Keratinocyte (primary cell): ENCODE measurements around the gene PNMA6E. TPM values are rescaled to one million over a fixed set of nuclear protein-coding genes. Genes with fewer than 3 reads are reported as not detected.
"Not testable (repeated sequence)": the region's sequence is repeated elsewhere in the genome, so short reads cannot be mapped to it uniquely, and the experiment has no call there.

Experiments
- DNase-seq: peaks from one replicate; pipeline ENCODE4 v3.0.0-alpha.2; 2011; ENCODE audit warnings: low read depth, missing footprints, low spot score
- FAIRE-seq: peaks from 2 replicates; lab custom pipeline; 2011; peaks lifted over from hg19 to GRCh38; lab: Jason Lieb, UNC
- H2AFZ ChIP-seq: 2 replicates; pipeline ENCODE4 v1.6.0; 2012; ENCODE audit warnings: low read length, control low read depth, inconsistent platforms; ENCODE audit not compliant: control insufficient read depth
- H3K27ac ChIP-seq: 2 replicates; pipeline ENCODE4 v1.5.1; 2011; ENCODE audit warnings: low read length; ENCODE audit not compliant: control insufficient read depth, insufficient read depth
- H3K27me3 ChIP-seq: 3 replicates; pipeline ENCODE4 v1.6.0; 2011; ENCODE audit warnings: low read length; ENCODE audit not compliant: control insufficient read depth, insufficient read depth; ENCODE audit errors: extremely low read depth
- H3K36me3 ChIP-seq, 2 experiments: 2 replicates in 1 of 2; 3 replicates in 1 of 2; pipeline ENCODE4 v1.5.1; 2011; ENCODE audit warnings: low read length in 2 of 2, mild to moderate bottlenecking in 1 of 2; ENCODE audit not compliant: control insufficient read depth in 2 of 2, insufficient read depth in 2 of 2; ENCODE audit errors: extremely low read depth in 1 of 2
- H3K4me1 ChIP-seq: 3 replicates; pipeline ENCODE4 v1.5.1; 2011; ENCODE audit warnings: low read length; ENCODE audit not compliant: control insufficient read depth, insufficient read depth; ENCODE audit errors: extremely low read depth
- H3K4me2 ChIP-seq: 3 replicates; pipeline ENCODE4 v1.6.0; 2011; ENCODE audit warnings: low read depth, low read length; ENCODE audit not compliant: control insufficient read depth, insufficient read depth; ENCODE audit errors: extremely low read depth
- H3K4me3 ChIP-seq, 3 experiments: fragments of 200-600 bp in 1 of 3; sonication (generic) in 1 of 3; 2 replicates in 2 of 3; 3 replicates in 1 of 3; pipeline ENCODE4 v1.5.1; 2011 to 2016; ENCODE audit warnings: low read length in 3 of 3, mild to moderate bottlenecking in 3 of 3, control low read depth in 2 of 3, inconsistent platforms in 1 of 3, low read depth in 1 of 3, mixed read lengths in 1 of 3, mixed run types in 1 of 3, moderate library complexity in 1 of 3; ENCODE audit not compliant: control insufficient read depth in 2 of 3, insufficient read depth in 2 of 3; ENCODE audit errors: extremely low read depth in 1 of 3
- H3K79me2 ChIP-seq: 2 replicates; pipeline ENCODE4 v1.6.0; 2012; ENCODE audit warnings: low read length; ENCODE audit not compliant: control insufficient read depth, insufficient read depth
- H3K9ac ChIP-seq: 3 replicates; pipeline ENCODE4 v1.6.0; 2011; ENCODE audit warnings: low read length; ENCODE audit not compliant: control insufficient read depth, insufficient read depth; ENCODE audit errors: extremely low read depth
- H3K9me1 ChIP-seq: 3 replicates; pipeline ENCODE4 v1.6.0; 2011; ENCODE audit warnings: low read length; ENCODE audit not compliant: control insufficient read depth, insufficient read depth; ENCODE audit errors: extremely low read depth
- H3K9me3 ChIP-seq: 2 replicates; pipeline ENCODE4 v1.5.1; 2012; ENCODE audit warnings: low read depth, low read length; ENCODE audit not compliant: control insufficient read depth
- H4K20me1 ChIP-seq: 3 replicates; pipeline ENCODE4 v1.6.0; 2011; ENCODE audit warnings: low read length; ENCODE audit not compliant: control insufficient read depth, insufficient read depth; ENCODE audit errors: extremely low read depth
- EZH2 ChIP-seq: IDR thresholded peaks from one replicate; pipeline ENCODE4 v1.6.1; 2012; ENCODE audit warnings: inconsistent platforms, mild to moderate bottlenecking, low read length, moderate library complexity
- dilution Hi-C: fragments of 300-500 bp; cut with MboI; formaldehyde crosslinking; loops from one replicate; pipeline ENCODE4 v1.7.0; 2020; ENCODE audit warnings: low sequenced_read_pairs; ENCODE audit not compliant: extremely low pct_ligation_motif_present
- polyA plus RNA-seq, 5 experiments: library from polyadenylated mRNA; depleted of rRNA in 3 of 5; stranded (reverse) in 3 of 5; stranded (forward) in 1 of 5; unstranded in 1 of 5; fragments of >200 nt; gene quantifications; 1 replicate in 1 of 5; 2 replicates in 3 of 5; 3 replicates in 1 of 5; pipeline versions ENCODE4 v1.2.1 to v1.2.3, GENCODE V29; 2011 to 2012; ENCODE audit warnings: missing spikeins in 2 of 5, low read depth in 1 of 5, low replicate concordance in 1 of 5
- TF ChIP-seq, protein P1 (sequence below), 3 experiments: IDR thresholded peaks in 1 of 3; conservative IDR thresholded peaks in 1 of 3; optimal IDR thresholded peaks in 1 of 3; 2 replicates in 2 of 3; 3 replicates in 1 of 3; pipeline versions ENCODE3 to v1.5.1; 2011; ENCODE audit warnings: low read length in 3 of 3, mild to moderate bottlenecking in 3 of 3, moderate library complexity in 2 of 3, control low read depth in 1 of 3, inconsistent platforms in 1 of 3; ENCODE audit not compliant: insufficient read depth in 2 of 3; ENCODE audit errors: extremely low read depth in 1 of 3

PNMA6E gene
- polyA plus RNA-seq, 1 donor (not counting 4 experiments of a cell fraction or from before 2014, with no cell fraction given) = not detected

DNA sequence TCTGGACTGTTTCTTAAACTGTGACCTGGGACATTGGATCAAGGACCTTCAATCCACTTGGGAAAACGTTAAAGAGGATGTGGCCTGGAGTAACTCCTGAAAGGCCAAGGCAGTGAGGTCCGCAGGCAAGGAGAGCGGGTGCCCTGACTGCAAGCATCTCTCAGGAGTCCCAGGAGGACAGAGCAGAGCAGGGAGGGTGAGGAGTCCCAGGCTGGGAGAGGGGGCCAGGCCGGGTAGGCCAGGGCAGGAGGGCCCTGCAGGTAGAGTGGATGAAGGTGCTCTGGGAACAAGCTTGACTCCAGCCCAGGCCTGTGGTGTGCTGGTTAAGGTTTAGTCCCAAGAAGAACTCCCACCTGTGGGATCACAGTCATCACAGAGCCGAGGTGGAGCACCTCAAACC is 13.8 kb downstream of the PNMA6E start:
- Histone ChIP-seq H3K9ac (no peak overlapping the region), H3K79me2 (no peaks in the 10 kb centered on the region), H3K9me3 (peaks cover 26% of the 10 kb centered on the region), H3K27ac (no peak overlapping the region), H3K27me3 (no peaks in the 10 kb centered on the region), H3K4me1 (no peaks in the 10 kb centered on the region), H3K36me3 (no peaks in the 10 kb centered on the region), H3K4me3 (no peak overlapping the region), H4K20me1 (no peaks in the 10 kb centered on the region), H3K4me2 (no peak overlapping the region), H2AFZ (no peak overlapping the region), H3K9me1 (no peaks in the 10 kb centered on the region)
- FAIRE-seq (no peak), DNase-seq (no peak)
- dilution Hi-C loops = no loop called here
- TF ChIP-seq EZH2 = no peak
- TF ChIP-seq, protein P1, sequence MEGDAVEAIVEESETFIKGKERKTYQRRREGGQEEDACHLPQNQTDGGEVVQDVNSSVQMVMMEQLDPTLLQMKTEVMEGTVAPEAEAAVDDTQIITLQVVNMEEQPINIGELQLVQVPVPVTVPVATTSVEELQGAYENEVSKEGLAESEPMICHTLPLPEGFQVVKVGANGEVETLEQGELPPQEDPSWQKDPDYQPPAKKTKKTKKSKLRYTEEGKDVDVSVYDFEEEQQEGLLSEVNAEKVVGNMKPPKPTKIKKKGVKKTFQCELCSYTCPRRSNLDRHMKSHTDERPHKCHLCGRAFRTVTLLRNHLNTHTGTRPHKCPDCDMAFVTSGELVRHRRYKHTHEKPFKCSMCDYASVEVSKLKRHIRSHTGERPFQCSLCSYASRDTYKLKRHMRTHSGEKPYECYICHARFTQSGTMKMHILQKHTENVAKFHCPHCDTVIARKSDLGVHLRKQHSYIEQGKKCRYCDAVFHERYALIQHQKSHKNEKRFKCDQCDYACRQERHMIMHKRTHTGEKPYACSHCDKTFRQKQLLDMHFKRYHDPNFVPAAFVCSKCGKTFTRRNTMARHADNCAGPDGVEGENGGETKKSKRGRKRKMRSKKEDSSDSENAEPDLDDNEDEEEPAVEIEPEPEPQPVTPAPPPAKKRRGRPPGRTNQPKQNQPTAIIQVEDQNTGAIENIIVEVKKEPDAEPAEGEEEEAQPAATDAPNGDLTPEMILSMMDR (optimal IDR thresholded peaks at IDR 0.05 in 1 of 3, IDR thresholded peaks at IDR 0.05 in 1 of 3, conservative IDR thresholded peaks at IDR 0.05 in 1 of 3; ENCODE audit: extremely low read depth in 1 of 3, insufficient read depth in 2 of 3, low read length in 3 of 3) = no peak

DNA sequence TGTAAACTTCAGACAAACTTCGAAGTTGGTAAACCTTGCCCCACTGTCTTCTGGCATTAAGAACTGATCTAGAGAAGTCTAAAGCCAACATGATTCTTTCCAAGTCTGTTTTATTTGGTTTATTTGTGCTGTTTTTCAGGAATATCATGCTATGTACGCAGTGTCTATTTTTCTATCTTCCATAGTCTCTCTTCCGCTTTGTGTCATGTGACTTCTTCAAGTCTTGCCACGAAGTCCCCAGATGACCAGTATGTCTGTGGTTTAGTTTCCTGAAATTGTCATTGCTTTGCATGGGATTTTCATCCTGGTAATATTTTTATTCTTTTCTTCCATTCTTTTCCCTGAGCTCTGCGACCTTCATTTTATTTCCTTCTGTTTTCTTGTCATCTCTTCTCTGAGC is 15.1 kb downstream of the PNMA6E start:
- no peak for TF ChIP-seq EZH2
- TF ChIP-seq, protein P1 (optimal IDR thresholded peaks at IDR 0.05 in 1 of 3, IDR thresholded peaks at IDR 0.05 in 1 of 3, conservative IDR thresholded peaks at IDR 0.05 in 1 of 3; ENCODE audit: extremely low read depth in 1 of 3, insufficient read depth in 2 of 3, low read length in 3 of 3) = no peak
- Histone ChIP-seq H3K27ac (no peak overlapping the region), H3K79me2 (no peaks in the 10 kb centered on the region), H3K9me3 (peaks cover 20% of the 10 kb centered on the region), H3K4me1 (no peaks in the 10 kb centered on the region), H3K4me2 (no peak overlapping the region), H3K9me1 (no peaks in the 10 kb centered on the region), H2AFZ (no peak overlapping the region), H3K36me3 (no peaks in the 10 kb centered on the region), H3K9ac (no peak overlapping the region), H4K20me1 (no peaks in the 10 kb centered on the region), H3K27me3 (no peaks in the 10 kb centered on the region), H3K4me3 (no peak overlapping the region)
- FAIRE-seq = no peak
- DNase-seq = no peak
- dilution Hi-C loops = no loop called here

DNA sequence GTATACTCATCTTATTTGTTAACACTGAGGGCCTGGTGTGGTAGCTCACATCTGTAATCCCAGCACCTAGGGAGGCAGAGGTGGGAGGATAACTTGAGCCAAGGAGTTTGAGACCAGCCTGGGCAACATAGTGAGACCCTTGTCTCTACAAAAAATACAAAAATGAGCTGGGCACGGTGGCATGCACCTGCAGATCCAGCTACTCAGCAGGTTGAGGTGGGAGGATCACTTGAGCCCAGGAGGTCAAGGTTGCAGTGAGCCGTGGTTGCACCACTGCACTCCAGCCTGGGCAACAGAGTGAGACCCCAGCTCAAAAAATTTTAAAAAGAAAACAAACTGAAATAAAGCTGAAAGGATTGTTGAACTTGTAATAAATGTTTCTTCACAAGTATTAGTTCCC is 16.2 kb downstream of the PNMA6E start:
- H3K9me1 ChIP-seq, H3K9ac ChIP-seq, H4K20me1 ChIP-seq, H3K27ac ChIP-seq, H3K27me3 ChIP-seq, DNase-seq, H2AFZ ChIP-seq, dilution Hi-C loops, FAIRE-seq, H3K4me2 ChIP-seq, H3K4me1 ChIP-seq, H3K4me3 ChIP-seq, H3K79me2 ChIP-seq, H3K36me3 ChIP-seq: not testable (repeated sequence)
- peaks cover 17% of the 10 kb centered on the region for H3K9me3 ChIP-seq
